CD4-positive, alpha-beta memory T cell (primary cell): ENCODE data around the gene LYPD3. TPM values are rescaled to one million over a fixed set of nuclear protein-coding genes. Genes with fewer than 3 reads are reported as not detected.
"Not testable (repeated sequence)": the region's sequence is repeated elsewhere in the genome, so short reads cannot be mapped to it uniquely, and the experiment has no call there.

Experiments used
- CTCF ChIA-PET: fragments of 350-600 bp; sonication (Branson Sonifier 250); formaldehyde crosslinking; loops from one replicate; lab custom pipeline; 2021; ENCODE audit warnings: inconsistent platforms; ENCODE audit not compliant: partially characterized antibody; lab: Charles Lee
- POLR2A ChIA-PET: fragments of 350-600 bp; sonication (Branson Sonifier 250); formaldehyde crosslinking; loops from one replicate; lab custom pipeline; 2021; ENCODE audit not compliant: partially characterized antibody; lab: Charles Lee
- DNase-seq, 5 donors: peaks; one replicate each; pipeline versions ENCODE4 v3.0.0 to v3.0.0-alpha.2; 2020 to 2022; ENCODE audit warnings: mixed read lengths in 1 of 5
- H3K27ac ChIP-seq: one replicate; pipeline ENCODE4 v1.7.0; 2013; ENCODE audit warnings: low read depth, low read length
- H3K27me3 ChIP-seq: 2 replicates; pipeline ENCODE4 v1.7.0; 2013; ENCODE audit warnings: mild to moderate bottlenecking, low read length, moderate library complexity; ENCODE audit not compliant: insufficient read depth
- H3K36me3 ChIP-seq: 2 replicates; pipeline ENCODE4 v1.7.0; 2013; ENCODE audit warnings: mild to moderate bottlenecking, low read length, moderate library complexity; ENCODE audit not compliant: insufficient read depth
- H3K4me1 ChIP-seq: 2 replicates; pipeline ENCODE4 v1.7.0; 2013; ENCODE audit warnings: mild to moderate bottlenecking, low read length, moderate library complexity; ENCODE audit not compliant: insufficient read depth
- H3K4me3 ChIP-seq, 2 donors: one replicate each; pipeline ENCODE4 v1.7.0; 2013; ENCODE audit warnings: low read length in 2 of 2, mild to moderate bottlenecking in 1 of 2
- H3K9me3 ChIP-seq, 2 donors: one replicate each; pipeline ENCODE4 v1.7.0; 2013; ENCODE audit warnings: low read length in 2 of 2, control low read depth in 1 of 2; ENCODE audit not compliant: control insufficient read depth in 1 of 2
- H3K27ac Mint-ChIP-seq, 7 donors: one replicate each; pipeline ENCODE4 v1.8.0; 2020 to 2021; ENCODE audit warnings: mixed read lengths in 7 of 7, mild to moderate bottlenecking in 6 of 7, inconsistent platforms in 3 of 7, moderate library complexity in 3 of 7
- H3K27me3 Mint-ChIP-seq, 2 donors: one replicate each; pipeline ENCODE4 v1.8.0; 2020 to 2021; ENCODE audit warnings: mixed read lengths in 2 of 2
- H3K36me3 Mint-ChIP-seq, 2 donors: one replicate each; pipeline ENCODE4 v1.8.0; 2020 to 2021; ENCODE audit warnings: mixed read lengths in 2 of 2, inconsistent platforms in 1 of 2, mild to moderate bottlenecking in 1 of 2
- H3K4me1 Mint-ChIP-seq, 4 donors: one replicate each; pipeline ENCODE4 v1.8.0; 2020 to 2021; ENCODE audit warnings: mixed read lengths in 4 of 4, mild to moderate bottlenecking in 1 of 4
- H3K4me3 Mint-ChIP-seq, 8 donors: one replicate each; pipeline ENCODE4 v1.8.0; 2020 to 2021; ENCODE audit warnings: mixed read lengths in 8 of 8, mild to moderate bottlenecking in 7 of 8, moderate library complexity in 6 of 8, inconsistent platforms in 3 of 8
- H3K9me3 Mint-ChIP-seq, 8 donors: one replicate each; pipeline ENCODE4 v1.8.0; 2020 to 2021; ENCODE audit warnings: mixed read lengths in 8 of 8, mild to moderate bottlenecking in 5 of 8, inconsistent platforms in 3 of 8, moderate library complexity in 1 of 8
- intact Hi-C: fragments of 100-400 bp; cut with micrococcal nuclease; formaldehyde crosslinking; loops from one replicate; pipeline ENCODE4 v1.15.1; 2023
- polyA plus RNA-seq, 2 donors: library from polyadenylated mRNA; unstranded; fragments of 300-500 nt; fragmentation: Illumina TruSeq; gene quantifications; one replicate each; pipeline ENCODE4 v1.2.3, GENCODE V29; 2021
- total RNA-seq, 2 experiments: library from RNA; stranded (reverse); gene quantifications; one replicate each; pipeline ENCODE4 v1.2.3, GENCODE V29; 2021

LYPD3 gene
- total RNA-seq (1 to 10 TPM; 3.3 to 3.7 TPM), polyA plus RNA-seq (1 to 10 TPM; 4.4 to 5.9 TPM)

DNA sequence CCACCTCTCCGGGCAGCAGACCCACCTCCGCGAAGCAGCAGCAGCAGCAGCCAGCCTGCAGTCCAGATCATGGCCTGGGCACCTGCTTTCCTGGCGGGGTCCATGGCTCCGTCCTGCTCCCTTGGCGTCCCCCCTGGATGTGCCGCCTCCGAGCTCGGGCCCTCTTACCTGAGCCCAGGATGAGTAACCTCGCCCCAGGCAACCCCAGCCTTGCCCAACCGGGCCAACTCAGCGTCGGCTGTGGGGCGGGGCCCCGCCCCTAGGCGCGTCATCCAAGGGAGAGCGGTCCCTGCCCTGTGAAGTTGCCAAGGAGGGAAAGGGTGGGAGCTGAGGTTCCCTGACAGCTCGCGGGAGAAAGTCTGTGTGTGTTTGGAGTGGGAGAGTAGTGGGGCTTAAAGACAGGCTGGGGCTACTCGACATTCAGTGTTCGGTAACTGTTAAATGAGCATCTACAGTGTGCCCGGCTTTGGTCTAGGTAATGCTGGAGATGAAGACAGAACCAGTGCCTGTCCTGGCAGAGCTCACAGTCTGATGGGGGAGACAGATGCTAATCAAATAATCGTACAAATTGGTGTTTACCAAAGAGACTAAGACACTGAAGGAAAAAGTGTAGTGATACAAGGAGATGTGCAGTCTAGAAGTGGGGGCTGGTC, at the start of gene LYPD3:
TSS of gene LYPD3 (minus strand) at position 141 of the 653 bp plus-strand sequence. CDS start at position 104, 37 bp downstream.
- intact Hi-C loops = no loop called here
- peaks cover 53% of the 10 kb centered on the region for H3K4me1 ChIP-seq
- H3K27ac Mint-ChIP-seq = peak within 1 kb of the TSS; percentile 95 to 100 (median 99)
- H3K27ac ChIP-seq = peak within 1 kb of the TSS; percentile 80
- H3K27me3 Mint-ChIP-seq = no peaks in the 10 kb centered on the region
- H3K4me3 Mint-ChIP-seq = peak within 1 kb of the TSS; percentile 55 to 98 (median 94)
- no peaks in the 10 kb centered on the region for H3K27me3 ChIP-seq
- no peak for DNase-seq
- H3K9me3 Mint-ChIP-seq = no peaks in the 10 kb centered on the region
- H3K36me3 Mint-ChIP-seq = peaks cover 0 to 2% of the 10 kb centered on the region in 2 donors
- CTCF ChIA-PET = interaction anchor here (0.7 to 4.0 kb wide), 3 partner anchors 17 to 60 kb away, joined by 4 to 19 read pairs (median 6); partner anchors contain the start of gene PHLDB3
- no peaks in the 10 kb centered on the region for H3K9me3 ChIP-seq
- H3K4me3 ChIP-seq = peak within 1 kb of the TSS; percentile 79 to 98
- POLR2A ChIA-PET = interaction anchor here (3.2 to 4.9 kb wide), 3 partner anchors 26 to 61 kb away, joined by 33 to 107 read pairs (median 76); partner anchors contain the start of genes ETHE1 and PHLDB3
- no peaks in the 10 kb centered on the region for H3K36me3 ChIP-seq
- H3K4me1 Mint-ChIP-seq = peaks cover 40 to 83% (median 59%) of the 10 kb centered on the region in 4 donors

DNA sequence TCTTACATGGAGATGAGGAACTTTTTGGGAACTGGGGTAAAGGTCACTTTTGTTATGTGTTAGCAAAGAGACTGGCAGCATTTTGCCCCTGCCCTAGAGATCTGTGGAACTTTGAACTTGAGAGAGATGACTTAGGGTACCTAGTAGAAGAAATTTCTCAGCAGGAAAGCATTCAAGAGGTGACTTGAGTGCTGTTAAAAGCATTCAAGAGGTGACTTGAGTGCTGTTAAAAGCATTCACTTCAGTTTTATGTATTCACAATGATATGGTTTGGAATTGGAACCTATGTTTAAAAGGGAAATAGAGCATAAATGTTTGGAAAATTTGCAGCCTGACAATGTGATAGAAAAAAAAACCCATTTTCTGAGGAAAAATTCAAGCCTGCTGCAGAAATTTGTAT, 47.0 kb upstream of the LYPD3 start:
- Mint-ChIP-seq H3K36me3 (peaks cover 21 to 39% of the 10 kb centered on the region in 2 donors), H3K27ac (peak overlapping the region in 4 of 7 donors; percentile 11 to 76 (median 54))
- H3K4me1 Mint-ChIP-seq, H3K27me3 ChIP-seq, H3K4me3 Mint-ChIP-seq, H3K27me3 Mint-ChIP-seq, H3K4me3 ChIP-seq, H3K9me3 ChIP-seq, H3K27ac ChIP-seq, POLR2A ChIA-PET, DNase-seq, H3K9me3 Mint-ChIP-seq, intact Hi-C loops, H3K4me1 ChIP-seq: not testable (repeated sequence)
- peaks cover 24% of the 10 kb centered on the region for H3K36me3 ChIP-seq
- CTCF ChIA-PET = interaction anchor here (1.3 kb wide), 2 partner anchors 8 to 73 kb away, joined by 4 to 6 read pairs; partner anchors contain the start of gene PHLDB3

DNA sequence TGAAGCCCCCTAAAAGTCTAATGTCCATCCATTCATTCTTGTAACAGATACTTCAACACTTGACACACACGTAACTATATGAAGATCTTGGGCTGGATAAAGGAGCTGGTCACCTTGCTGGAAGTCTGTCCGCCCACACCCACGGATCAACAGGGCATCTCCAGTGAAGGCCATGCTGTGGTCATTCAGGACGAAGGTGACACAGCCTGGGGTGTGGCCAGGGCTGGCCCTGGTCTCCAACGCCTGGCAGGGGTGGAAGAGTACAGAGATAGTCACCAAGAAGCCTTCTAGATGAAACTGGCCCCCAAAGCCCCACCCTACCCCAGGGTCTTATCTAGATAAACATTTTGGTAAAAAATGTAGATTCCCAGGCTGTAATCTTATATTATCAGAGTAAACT, 45.9 kb upstream of the LYPD3 start:
- H3K4me1 ChIP-seq = no peaks in the 10 kb centered on the region
- POLR2A ChIA-PET = no interaction called here
- intact Hi-C loops = no loop called here
- H3K9me3 ChIP-seq = no peaks in the 10 kb centered on the region
- Mint-ChIP-seq H3K4me3 (no peak overlapping the region), H3K27me3 (no peaks in the 10 kb centered on the region), H3K9me3 (peaks cover 0 to 2% (median 0%) of the 10 kb centered on the region in 8 donors), H3K36me3 (peaks cover 21 to 37% of the 10 kb centered on the region in 2 donors), H3K27ac (peak overlapping the region in 2 of 7 donors; percentile 14 to 68), H3K4me1 (peaks cover under 1 to 4% (median 2%) of the 10 kb centered on the region in 4 donors)
- no peak overlapping the region for H3K27ac ChIP-seq
- CTCF ChIA-PET = interaction anchor here (1.5 to 2.3 kb wide), 2 partner anchors 8 to 66 kb away, joined by 4 to 11 read pairs; no protein-coding TSS in a partner anchor
- no peak for DNase-seq
- peaks cover 24% of the 10 kb centered on the region for H3K36me3 ChIP-seq
- no peak overlapping the region for H3K4me3 ChIP-seq
- no peaks in the 10 kb centered on the region for H3K27me3 ChIP-seq

DNA sequence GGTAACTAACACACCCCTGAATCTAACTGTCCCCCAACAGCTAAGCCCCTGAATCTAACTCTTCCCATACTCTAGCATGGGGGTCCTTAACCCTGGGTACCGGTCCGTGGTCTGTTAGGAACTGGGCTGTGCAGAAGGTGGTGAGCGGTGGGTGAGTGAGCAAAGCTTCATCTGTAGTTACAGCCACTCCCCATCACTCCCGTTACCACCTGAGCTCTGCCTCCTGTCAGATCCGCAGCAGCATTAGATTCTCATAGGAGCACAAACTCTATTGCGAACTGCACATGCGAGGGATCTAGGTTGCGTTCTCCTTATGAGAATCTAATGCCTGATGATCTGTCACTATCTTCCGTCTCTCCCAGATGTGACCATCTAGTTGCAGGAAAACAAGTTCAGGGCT, 45.3 kb upstream of the LYPD3 start:
- H3K9me3 Mint-ChIP-seq = peaks cover 0 to 2% (median 0%) of the 10 kb centered on the region in 8 donors
- Histone ChIP-seq H3K9me3 (no peaks in the 10 kb centered on the region), H3K27me3 (no peaks in the 10 kb centered on the region), H3K27ac (no peak overlapping the region), H3K4me3 (no peak overlapping the region), H3K36me3 (peaks cover 24% of the 10 kb centered on the region), H3K4me1 (peaks cover 4% of the 10 kb centered on the region)
- ChIA-PET POLR2A (interaction anchor here (1.7 kb wide), 1 partner anchor 47 kb away, joined by 6 read pairs; no protein-coding TSS in a partner anchor), CTCF (interaction anchor here (0.5 to 2.3 kb wide), 5 partner anchors 9 to 70 kb away, joined by 4 to 11 read pairs (median 4); no protein-coding TSS in a partner anchor)
- H3K4me3 Mint-ChIP-seq = no peak overlapping the region
- intact Hi-C loops = no loop called here
- H3K27ac Mint-ChIP-seq = peak overlapping the region in 1 of 7 donors; percentile 68
- H3K4me1 Mint-ChIP-seq = peaks cover 4 to 9% (median 5%) of the 10 kb centered on the region in 4 donors
- H3K27me3 Mint-ChIP-seq = no peaks in the 10 kb centered on the region
- H3K36me3 Mint-ChIP-seq = peaks cover 21 to 40% of the 10 kb centered on the region in 2 donors
- DNase-seq = no peak

DNA sequence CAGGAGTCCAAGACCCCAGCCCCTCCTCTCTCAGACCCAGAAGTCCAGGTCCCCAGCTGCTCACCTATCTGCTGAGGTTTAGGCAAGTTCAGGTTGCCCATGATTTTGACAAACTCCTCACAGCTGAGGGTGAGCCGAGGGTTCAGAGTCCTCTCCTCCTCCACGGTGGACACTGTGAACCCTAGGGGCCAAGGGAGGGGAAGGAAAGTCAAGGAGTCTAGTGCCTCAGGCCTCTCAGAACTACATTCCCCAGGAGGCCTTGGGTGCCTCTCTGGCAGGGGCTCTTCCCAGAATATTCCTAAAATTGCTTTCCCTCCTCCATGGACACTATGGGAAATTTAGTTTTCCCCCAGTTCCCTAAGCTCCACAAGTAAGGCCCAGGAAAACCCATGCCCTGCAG, 42.5 kb upstream of the LYPD3 start:
- Mint-ChIP-seq H3K36me3 (peaks cover 24 to 53% of the 10 kb centered on the region in 2 donors), H3K27ac (peak overlapping the region in 6 of 7 donors; percentile 61 to 90 (median 74)), H3K4me3 (no peak overlapping the region), H3K4me1 (peaks cover 15 to 33% (median 23%) of the 10 kb centered on the region in 4 donors), H3K27me3 (no peaks in the 10 kb centered on the region), H3K9me3 (peaks cover 0 to 2% (median 0%) of the 10 kb centered on the region in 8 donors)
- H3K4me1 ChIP-seq = peaks cover 20% of the 10 kb centered on the region
- H3K36me3 ChIP-seq = peaks cover 24% of the 10 kb centered on the region
- DNase-seq = no peak
- no peaks in the 10 kb centered on the region for H3K27me3 ChIP-seq
- no peak overlapping the region for H3K4me3 ChIP-seq
- no peaks in the 10 kb centered on the region for H3K9me3 ChIP-seq
- ChIA-PET POLR2A (interaction anchor here (1.1 to 1.4 kb wide), 2 partner anchors 25 to 45 kb away, joined by 4 to 5 read pairs; partner anchors contain the start of gene ZNF575), CTCF (interaction anchor here (0.7 to 1.6 kb wide), 3 partner anchors 12 to 61 kb away, joined by 5 read pairs; no protein-coding TSS in a partner anchor)
- intact Hi-C loops = no loop called here
- H3K27ac ChIP-seq = no peak overlapping the region

DNA sequence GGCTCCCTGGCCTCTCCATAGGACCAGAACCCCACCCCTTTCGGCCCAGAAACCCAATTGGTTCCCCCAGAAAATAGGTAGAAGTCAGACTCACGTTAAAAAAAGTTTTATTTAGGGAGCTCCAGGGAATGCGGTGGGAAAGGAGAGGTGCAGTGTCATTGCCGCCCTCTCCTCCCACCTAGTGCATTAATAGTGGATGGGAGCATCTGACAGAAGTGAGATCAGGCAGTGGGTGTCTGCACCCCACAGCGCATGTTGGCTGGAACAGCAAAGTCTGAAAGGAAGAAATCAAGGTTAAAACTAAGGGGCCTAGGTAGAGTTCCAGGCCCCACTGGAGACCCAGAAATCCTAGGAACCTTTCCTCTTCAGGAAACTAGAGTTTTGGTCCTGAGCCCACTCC, 41.2 kb upstream of the LYPD3 start:
- Histone ChIP-seq H3K4me1 (peaks cover 22% of the 10 kb centered on the region), H3K4me3 (no peak overlapping the region), H3K36me3 (peaks cover 24% of the 10 kb centered on the region), H3K27me3 (no peaks in the 10 kb centered on the region), H3K9me3 (no peaks in the 10 kb centered on the region), H3K27ac (no peak overlapping the region)
- intact Hi-C loops = no loop called here
- POLR2A ChIA-PET = interaction anchor here (4.7 kb wide), 1 partner anchor 42 kb away, joined by 107 read pairs; the partner anchor contains the start of gene LYPD3
- H3K27ac Mint-ChIP-seq = peak overlapping the region; percentile 50 to 98 (median 67)
- no peaks in the 10 kb centered on the region for H3K27me3 Mint-ChIP-seq
- peaks cover 0 to 2% (median 0%) of the 10 kb centered on the region in 8 donors for H3K9me3 Mint-ChIP-seq
- peak overlapping the region in 1 of 8 donors; percentile 10 for H3K4me3 Mint-ChIP-seq
- CTCF ChIA-PET = interaction anchor here (0.6 to 3.9 kb wide), 3 partner anchors 13 to 60 kb away, joined by 3 to 34 read pairs (median 25); no protein-coding TSS in a partner anchor
- DNase-seq = no peak
- H3K36me3 Mint-ChIP-seq = peaks cover 26 to 46% of the 10 kb centered on the region in 2 donors
- H3K4me1 Mint-ChIP-seq = peaks cover 17 to 43% (median 29%) of the 10 kb centered on the region in 4 donors
